Choroid plexus epithelial cell (primary cell): Measurements from ENCODE around the gene LDLRAD2.

Experiments used
- DNase-seq: peaks from one replicate; pipeline ENCODE4 v3.0.0-alpha.2; 2010; ENCODE audit warnings: low read depth
- H3K4me3 ChIP-seq: 2 replicates; pipeline ENCODE4 v1.5.1; 2011; ENCODE audit warnings: low read depth, mild to moderate bottlenecking, control low read depth, low read length, moderate library complexity
- CTCF ChIP-seq: conservative IDR thresholded peaks from 2 replicates; pipeline ENCODE4 v1.5.1; 2011; ENCODE audit warnings: low read depth, mild to moderate bottlenecking, control low read depth, inconsistent platforms, low read length, moderate library complexity

The LDLRAD2 gene

GRCh38 chr1:21847223-21848205 is 35.4 kb downstream of the LDLRAD2 start:
- no peak for DNase-seq
- TF ChIP-seq CTCF: no peak

GRCh38 chr1:21848524-21849174 is 36.6 kb downstream of the LDLRAD2 start:
- TF ChIP-seq CTCF: no peak
- no peak overlapping the region for H3K4me3 ChIP-seq
- DNase-seq: no peak

More at GRCh38 chr1:21847223-21848205, 35.4 kb downstream of the LDLRAD2 start:
- H3K4me3 ChIP-seq: no peak overlapping the region

GRCh38 chr1:21849909-21850576 is 38.0 kb downstream of the LDLRAD2 start:
- no peak for DNase-seq
- no peak overlapping the region for H3K4me3 ChIP-seq
- TF ChIP-seq CTCF: no peak

GRCh38 chr1:21851430-21852250 is 39.6 kb downstream of the LDLRAD2 start:
- DNase-seq: no peak
- no peak for TF ChIP-seq CTCF
- H3K4me3 ChIP-seq: no peak overlapping the region

- TF ChIP-seq CTCF: no peak
- DNase-seq: no peak
- no peak overlapping the region for H3K4me3 ChIP-seq
These were observed 40.4 kb downstream of the LDLRAD2 start for GRCh38 chr1:21852282-21853130.

GRCh38 chr1:21853131-21853427 is 41.0 kb downstream of the LDLRAD2 start:
- TF ChIP-seq CTCF: no peak
- H3K4me3 ChIP-seq: no peak overlapping the region
- no peak for DNase-seq
